Inflammatory macrophage treated with lipopolysaccharide for 1 hour (primary cell): Measurements from ENCODE around the gene NUDT16L1.

Source experiments
- DNase-seq, 2 donors: peaks; one replicate each; pipeline ENCODE4 v3.0.0-alpha.2; 2020 to 2022

NUDT16L1 gene

DNA sequence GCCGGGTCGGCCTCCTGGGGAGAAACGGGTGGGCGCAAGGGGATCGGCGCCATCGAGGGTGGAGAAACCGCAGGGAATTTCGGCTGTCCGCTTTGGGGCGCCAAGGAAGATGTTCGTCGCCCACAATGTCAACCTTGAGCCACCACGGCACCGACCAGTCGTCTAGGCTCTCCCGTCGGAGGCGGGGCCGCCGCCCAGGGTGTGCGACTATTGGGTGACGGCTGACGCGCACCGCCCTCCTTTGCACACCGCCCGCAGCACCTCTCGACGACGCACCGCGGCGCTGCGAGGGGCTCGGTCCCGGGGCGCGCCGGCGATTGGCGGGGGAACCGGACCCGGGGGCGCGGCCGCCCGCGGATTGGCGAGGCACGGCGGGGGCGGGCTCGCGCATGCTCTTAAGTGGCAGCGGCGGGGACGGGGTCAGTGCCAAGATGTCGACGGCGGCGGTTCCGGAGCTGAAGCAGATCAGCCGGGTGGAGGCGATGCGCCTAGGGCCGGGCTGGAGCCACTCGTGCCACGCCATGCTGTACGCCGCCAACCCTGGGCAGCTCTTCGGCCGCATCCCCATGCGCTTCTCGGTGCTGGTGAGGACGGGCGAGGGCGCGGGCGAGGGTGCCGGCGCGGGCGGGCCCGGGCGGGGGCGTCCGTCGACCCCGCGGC lies at the start of gene NUDT16L1:
NUDT16L1 (plus strand) TSS at position 267 of the 660 bp plus-strand sequence; CDS start at position 432, 165 bp downstream.
- DNase-seq: peak; percentile 94 to 97

- no peak for DNase-seq
Measured at GRCh38 chr16:4646773-4647643, 46.4 kb upstream of the NUDT16L1 start.

- DNase-seq: no peak
Measured at GRCh38 chr16:4647644-4647980, 45.8 kb upstream of the NUDT16L1 start.

GRCh38 chr16:4648917-4649316 lies 44.4 kb upstream of the NUDT16L1 start:
- DNase-seq: no peak

DNA sequence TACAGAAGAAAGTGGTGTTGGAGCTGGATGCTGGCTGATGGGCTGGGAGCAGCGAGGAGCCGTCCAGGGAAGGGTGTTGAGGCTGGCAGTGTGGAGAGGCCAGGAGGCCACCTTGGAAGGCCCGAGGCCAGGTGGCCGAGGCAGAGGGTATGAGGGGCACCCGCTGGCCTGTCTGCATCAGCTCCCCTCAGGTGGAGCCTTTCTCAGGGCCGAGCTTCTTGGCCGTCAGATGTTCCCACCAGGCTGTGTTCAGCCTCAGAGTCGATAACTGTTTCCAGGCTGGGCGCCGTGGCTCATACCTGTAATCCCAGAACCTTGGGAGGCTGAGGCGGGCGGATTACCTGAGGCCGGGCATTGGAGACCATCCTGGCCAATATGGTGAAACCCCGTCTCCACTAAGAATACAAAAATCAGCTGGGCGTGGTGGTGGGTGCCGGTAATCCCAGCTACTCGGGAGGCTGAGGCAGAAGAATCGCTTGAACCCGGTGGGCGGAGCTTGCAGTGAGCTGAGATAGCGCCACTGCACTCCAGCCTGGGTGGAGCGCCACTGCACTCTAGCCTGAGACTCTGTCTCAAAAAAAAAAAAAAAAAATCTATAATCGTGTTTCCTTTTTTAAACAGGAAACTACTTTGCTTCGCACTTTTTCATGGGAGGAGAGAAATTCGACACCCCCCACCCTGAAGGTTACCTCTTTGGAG lies 43.5 kb upstream of the NUDT16L1 start:
- no peak for DNase-seq

GRCh38 chr16:4650443-4651074 lies 42.8 kb upstream of the NUDT16L1 start:
- peak; percentile 56 to 80 for DNase-seq

- DNase-seq: no peak
Measured at GRCh38 chr16:4651827-4652226, 41.5 kb upstream of the NUDT16L1 start.

DNA sequence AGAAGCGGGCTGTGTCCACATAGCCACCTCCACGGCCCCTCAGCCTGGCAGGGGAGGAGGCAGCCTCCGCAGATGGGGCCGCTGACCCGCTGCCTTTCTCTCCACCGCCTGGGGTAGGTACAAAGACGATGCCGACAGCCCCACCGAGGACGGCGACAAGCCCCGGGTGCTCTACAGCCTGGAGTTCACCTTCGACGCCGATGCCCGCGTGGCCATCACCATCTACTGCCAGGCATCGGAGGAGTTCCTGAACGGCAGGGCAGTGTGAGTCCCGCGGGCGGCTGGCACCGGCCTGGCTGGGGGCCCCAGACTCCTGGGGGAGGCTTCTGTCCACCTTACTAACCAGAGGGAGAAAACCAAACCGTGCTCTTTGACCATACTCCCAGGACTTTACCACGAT lies 40.8 kb upstream of the NUDT16L1 start:
- no peak for DNase-seq

DNA sequence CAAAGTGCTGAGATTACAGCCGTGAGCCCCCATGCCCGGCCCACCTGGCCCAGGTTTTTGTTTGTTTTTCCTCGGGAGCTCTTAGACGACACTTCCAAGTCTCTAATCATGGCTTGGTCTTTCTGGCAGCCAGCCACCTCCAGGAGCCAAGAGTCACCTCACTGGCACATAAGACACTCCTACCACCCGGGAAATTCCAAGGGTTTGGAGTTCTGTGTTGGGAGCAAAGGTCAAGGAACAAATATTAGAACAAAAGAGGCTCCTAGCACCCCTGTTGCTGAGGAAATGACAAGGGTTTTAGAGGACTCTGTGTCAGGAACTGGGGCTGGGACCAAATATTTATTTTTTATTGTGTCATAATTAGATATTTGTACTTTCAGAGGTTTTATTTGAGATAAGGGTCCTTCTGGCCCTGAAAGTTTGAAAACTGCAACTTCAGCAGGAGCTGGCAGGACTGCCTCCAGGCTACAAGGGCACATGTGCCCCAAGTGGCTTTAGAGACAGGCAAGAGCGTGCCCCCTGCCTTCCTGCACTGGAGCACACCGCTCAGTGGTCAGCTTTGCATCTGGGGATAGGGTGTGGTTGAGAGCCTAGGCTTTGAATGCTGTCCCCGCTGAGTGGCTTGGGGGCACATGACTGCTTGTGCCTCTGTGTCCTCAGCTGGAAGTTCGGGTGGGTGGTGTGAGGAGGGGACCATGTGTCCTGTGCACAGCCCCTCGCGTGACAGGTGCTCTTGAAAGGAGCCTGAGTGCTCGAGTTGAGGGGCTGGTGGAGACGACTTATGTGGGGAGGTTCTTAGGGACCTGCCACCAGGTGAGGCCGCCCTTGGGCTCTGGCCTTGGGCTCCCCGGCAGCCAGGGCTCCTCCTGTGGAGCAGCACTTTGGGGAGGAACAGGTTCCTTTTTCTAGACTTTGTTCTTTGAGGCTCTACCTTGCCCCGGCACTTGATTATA lies 39.1 kb upstream of the NUDT16L1 start:
- DNase-seq: no peak

DNA sequence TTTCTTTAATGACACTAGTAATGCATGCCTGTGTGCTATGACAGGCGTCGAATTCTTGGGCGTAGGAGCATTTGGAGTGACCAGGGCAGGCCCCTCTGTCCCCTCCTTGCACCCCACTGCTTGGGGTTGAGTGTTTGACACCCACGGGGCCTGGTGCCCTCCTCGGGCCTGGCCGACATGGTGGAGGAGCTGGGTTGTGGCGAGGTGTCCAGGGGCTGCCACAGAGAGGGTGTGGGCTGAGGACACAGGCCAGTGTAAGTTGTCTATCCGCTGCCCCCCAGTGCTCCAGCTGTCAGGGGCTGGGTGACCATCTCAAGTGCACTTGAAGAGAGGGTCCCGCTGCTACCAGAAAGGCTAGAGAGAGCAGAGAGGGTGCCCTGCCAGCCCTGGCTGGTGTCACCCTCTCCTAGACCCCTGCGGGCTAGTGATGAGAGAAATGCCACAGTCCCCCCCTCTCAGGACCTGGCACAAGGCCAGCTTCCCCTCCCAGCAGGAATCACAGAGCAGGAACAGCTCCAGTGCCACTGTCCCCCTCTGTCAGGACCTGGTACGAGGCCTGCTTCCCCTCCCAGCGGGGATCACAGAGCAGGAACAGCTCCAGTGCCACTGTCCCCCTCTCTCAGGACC lies 38.3 kb upstream of the NUDT16L1 start:
- DNase-seq: no peak

DNA sequence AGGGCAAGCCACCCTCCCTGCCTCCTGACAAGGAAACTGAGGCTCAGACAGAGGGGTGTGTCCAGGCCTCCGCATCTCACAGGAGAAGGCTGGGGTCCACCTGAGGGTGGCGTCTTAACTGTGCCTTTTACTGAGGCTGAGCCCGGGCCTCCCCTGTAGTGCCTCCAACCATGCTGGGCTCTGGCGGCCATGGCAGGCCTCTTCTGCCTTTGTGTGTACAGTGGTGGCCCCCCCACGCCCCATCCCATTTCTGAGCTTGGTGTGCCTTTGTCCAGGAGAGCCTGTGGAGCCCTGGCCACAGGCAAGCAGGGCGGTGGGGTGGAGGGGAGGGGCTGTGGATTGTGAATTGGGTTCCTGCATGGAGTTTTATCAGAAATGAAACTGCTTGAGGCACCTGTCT lies 37.6 kb upstream of the NUDT16L1 start:
- no peak for DNase-seq

GRCh38 chr16:4656221-4656620 lies 37.1 kb upstream of the NUDT16L1 start:
- no peak for DNase-seq

- DNase-seq: no peak
Measured at GRCh38 chr16:4656695-4657686, 36.4 kb upstream of the NUDT16L1 start.

GRCh38 chr16:4659363-4660353 lies 33.7 kb upstream of the NUDT16L1 start:
- DNase-seq: no peak

GRCh38 chr16:4660454-4661007 lies 32.8 kb upstream of the NUDT16L1 start:
- peak; percentile 50 to 68 for DNase-seq

DNA sequence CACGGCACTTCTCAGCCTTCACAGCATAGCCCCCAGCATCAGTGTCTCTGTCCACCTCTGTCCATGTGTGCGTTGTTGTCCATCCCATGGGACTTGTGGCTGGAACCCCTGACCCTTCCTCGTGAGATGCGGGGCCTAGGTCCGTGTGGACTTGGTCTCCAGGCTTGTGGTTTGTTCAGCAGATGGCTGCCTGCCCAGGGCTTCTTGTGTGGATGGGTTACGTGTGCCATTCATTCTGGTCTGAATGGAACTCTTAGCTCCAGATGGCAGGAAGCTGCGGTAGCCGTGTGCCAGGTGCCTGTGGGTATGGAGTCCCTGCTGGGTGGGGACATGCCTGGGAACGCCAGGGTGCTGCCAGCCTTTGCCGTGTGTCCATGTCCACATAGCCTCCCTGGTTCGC lies 31.7 kb upstream of the NUDT16L1 start:
- DNase-seq: no peak

DNA sequence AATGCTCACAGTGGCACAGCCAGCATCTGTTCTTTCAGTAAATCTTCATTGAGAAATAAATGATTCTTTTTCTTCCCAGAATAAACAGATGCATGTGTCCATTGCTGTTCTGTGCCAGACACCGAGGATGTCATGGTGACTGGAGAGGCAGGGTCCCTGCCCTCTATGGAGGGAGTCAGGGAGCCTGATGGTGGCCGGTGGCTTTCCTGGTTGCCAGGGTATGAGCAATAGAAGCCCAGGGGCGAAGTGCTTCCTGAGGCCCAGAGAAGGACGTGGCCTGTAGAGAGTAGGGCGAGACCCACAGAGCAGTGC lies 29.9 kb upstream of the NUDT16L1 start:
- DNase-seq: no peak

DNA sequence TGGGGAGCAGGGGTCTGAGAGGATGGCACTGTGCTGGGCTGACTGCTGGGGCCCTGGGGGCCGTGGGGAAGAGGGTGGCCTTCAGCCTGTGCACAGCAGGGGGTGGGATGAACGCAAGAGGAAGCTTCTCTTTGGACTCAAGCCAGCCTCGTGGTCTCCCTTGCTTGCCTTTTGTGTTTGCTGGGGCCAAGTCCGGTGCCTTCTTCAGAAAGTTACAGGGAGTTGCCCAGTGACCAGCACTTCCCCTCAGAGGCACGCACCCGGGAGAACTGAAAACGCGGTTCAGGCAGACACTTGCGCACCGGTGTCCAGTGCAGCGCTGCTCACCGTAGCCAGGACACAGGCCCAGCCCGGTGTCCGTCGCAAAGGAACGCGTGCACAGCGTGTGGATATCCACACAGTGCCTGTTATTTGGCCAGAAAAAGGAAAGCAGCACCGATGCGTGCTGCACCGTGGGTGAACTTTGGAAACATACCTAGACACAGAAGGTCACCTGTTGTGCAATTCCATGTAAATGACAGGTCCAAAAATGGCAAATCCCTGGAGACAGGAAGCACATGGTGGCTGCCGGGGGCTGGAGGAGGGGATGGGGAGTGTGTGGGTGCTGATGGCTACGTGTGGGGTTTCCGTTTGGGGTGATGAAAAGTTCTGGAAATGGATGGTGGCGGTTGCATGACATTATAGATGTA lies 29.4 kb upstream of the NUDT16L1 start:
- DNase-seq: peak; percentile 91 to 95
